Measurements from ENCODE around the gene LRRC7. TPM values are rescaled to one million over a fixed set of nuclear protein-coding genes. Genes with fewer than 3 reads are reported as not detected.

LRRC7 gene
- total and polyA plus RNA-seq, 2 of the 13 experiments (the other 11 are each of a cell fraction or from before 2014, with no cell fraction given), result not detected

DNA sequence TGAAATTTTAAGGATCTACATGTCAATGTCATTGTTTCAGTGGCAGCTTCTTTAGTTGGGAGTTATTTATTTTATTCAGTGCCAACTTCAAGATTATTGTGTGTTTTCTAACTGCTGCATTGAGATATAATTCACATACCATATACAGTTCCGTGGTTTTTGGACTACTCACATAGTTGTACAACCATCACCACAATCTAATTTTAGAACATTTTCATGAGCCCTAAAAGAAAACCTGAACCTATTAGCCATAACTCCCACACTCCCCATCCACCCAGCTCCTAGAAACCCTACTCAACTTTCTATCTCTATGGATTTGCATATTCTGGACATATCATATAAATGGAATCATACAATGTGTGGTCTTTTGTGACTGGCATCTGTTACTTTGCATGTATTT is 417.7 kb downstream of the LRRC7 start (continued):
- TF ChIP-seq, protein P1, sequence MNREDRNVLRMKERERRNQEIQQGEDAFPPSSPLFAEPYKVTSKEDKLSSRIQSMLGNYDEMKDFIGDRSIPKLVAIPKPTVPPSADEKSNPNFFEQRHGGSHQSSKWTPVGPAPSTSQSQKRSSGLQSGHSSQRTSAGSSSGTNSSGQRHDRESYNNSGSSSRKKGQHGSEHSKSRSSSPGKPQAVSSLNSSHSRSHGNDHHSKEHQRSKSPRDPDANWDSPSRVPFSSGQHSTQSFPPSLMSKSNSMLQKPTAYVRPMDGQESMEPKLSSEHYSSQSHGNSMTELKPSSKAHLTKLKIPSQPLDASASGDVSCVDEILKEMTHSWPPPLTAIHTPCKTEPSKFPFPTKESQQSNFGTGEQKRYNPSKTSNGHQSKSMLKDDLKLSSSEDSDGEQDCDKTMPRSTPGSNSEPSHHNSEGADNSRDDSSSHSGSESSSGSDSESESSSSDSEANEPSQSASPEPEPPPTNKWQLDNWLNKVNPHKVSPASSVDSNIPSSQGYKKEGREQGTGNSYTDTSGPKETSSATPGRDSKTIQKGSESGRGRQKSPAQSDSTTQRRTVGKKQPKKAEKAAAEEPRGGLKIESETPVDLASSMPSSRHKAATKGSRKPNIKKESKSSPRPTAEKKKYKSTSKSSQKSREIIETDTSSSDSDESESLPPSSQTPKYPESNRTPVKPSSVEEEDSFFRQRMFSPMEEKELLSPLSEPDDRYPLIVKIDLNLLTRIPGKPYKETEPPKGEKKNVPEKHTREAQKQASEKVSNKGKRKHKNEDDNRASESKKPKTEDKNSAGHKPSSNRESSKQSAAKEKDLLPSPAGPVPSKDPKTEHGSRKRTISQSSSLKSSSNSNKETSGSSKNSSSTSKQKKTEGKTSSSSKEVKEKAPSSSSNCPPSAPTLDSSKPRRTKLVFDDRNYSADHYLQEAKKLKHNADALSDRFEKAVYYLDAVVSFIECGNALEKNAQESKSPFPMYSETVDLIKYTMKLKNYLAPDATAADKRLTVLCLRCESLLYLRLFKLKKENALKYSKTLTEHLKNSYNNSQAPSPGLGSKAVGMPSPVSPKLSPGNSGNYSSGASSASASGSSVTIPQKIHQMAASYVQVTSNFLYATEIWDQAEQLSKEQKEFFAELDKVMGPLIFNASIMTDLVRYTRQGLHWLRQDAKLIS (CRISPR knock-in tag; IDR thresholded peaks at IDR 0.05), result no peak
- TF ChIP-seq XBP1 (CRISPR knock-in tag; IDR thresholded peaks at IDR 0.05) (no peak), ZNF720 (CRISPR knock-in tag; IDR thresholded peaks at IDR 0.05) (no peak), ZNF205 (CRISPR knock-in tag; IDR thresholded peaks at IDR 0.05) (no peak), SAP130 (CRISPR knock-in tag; IDR thresholded peaks at IDR 0.05; ENCODE audit: low read depth) (no peak), ZNF660 (CRISPR knock-in tag; IDR thresholded peaks at IDR 0.05; ENCODE audit: borderline replicate concordance, low read depth) (no peak)
- TF ChIP-seq, protein P2, sequence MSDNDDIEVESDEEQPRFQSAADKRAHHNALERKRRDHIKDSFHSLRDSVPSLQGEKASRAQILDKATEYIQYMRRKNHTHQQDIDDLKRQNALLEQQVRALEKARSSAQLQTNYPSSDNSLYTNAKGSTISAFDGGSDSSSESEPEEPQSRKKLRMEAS (IDR thresholded peaks at IDR 0.05), result no peak

DNA sequence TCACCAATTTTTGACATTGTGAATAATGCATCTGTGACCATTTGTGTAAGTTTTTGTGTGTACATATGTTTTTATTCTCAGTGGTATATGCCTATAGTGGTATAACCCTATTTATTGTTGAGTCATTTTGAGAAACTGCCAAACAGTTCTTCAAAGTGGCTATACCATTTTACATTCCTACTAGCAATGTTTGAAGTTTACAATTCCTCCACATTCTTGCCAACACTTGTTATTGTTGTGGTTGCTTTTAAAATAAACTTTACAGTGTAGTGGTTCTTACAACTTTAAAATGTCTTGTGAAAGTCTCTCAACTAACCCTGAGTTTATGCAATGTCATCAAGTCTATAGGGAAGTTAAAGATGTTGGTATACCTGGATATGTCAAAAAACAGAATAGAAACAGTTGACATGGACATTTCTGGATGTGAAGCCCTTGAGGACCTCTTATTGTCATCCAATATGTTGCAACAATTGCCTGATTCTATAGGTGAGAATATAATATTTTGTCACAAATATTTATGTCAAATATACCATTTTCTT is 418.2 kb downstream of the LRRC7 start:
- CTCF ChIA-PET (ENCODE audit: low intra/inter-chr PET ratio, low total read pairs), result no interaction called here
- H2AFZ ChIP-seq (ENCODE audit: low read length), result no peak overlapping the region
- no peaks in the 10 kb centered on the region; the same call in 1 of the 2 replicates for H4K20me1 ChIP-seq (ENCODE audit: insufficient read depth, low read length)
- no peaks in the 10 kb centered on the region for H3K27me3 ChIP-seq (ENCODE audit: control insufficient read depth in 1 of 2, insufficient read depth in 2 of 2, low read length in 2 of 2)
- H3K9ac ChIP-seq (ENCODE audit: insufficient read depth, low read depth, low read length), result no peak overlapping the region
- DNase-seq (ENCODE audit: low spot score) (no peak), FAIRE-seq (no peak), ATAC-seq (no peak)
- intact Hi-C loops (cut with micrococcal nuclease; ENCODE audit: unreplicated experiment) (no loop called here), in situ Hi-C loops (cut with HindIII; ENCODE audit: extremely low pct_ligation_motif_present, low pct_unique_long_range_greater_than_20kb) (no loop called here)
- H3K36me3 ChIP-seq (replicated peaks in 1 of 2; ENCODE audit: control insufficient read depth in 1 of 2, insufficient read depth in 2 of 2, low read length in 2 of 2), result no peaks in the 10 kb centered on the region
- no peaks in the 10 kb centered on the region for H3K79me2 ChIP-seq (ENCODE audit: insufficient read depth, low read length)
- TF ChIP-seq ZEB1 (IDR thresholded peaks at IDR 0.05; ENCODE audit: insufficient replicate concordance, low read depth) (no peak), MAFF (IDR thresholded peaks at IDR 0.05; ENCODE audit: low read depth, low read length) (0 out of 2 replicates have a peak, but pooled peaks have one; percentile 15), MAFK (conservative IDR thresholded peaks at IDR 0.05 in 1 of 2, IDR thresholded peaks at IDR 0.05 in 1 of 2; ENCODE audit: low read length in 2 of 2) (peak in 1 of 2 experiments; percentile 60; a peak in 2 of 4 replicates)
- TF ChIP-seq, protein P3, sequence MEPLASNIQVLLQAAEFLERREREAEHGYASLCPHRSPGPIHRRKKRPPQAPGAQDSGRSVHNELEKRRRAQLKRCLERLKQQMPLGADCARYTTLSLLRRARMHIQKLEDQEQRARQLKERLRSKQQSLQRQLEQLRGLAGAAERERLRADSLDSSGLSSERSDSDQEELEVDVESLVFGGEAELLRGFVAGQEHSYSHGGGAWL (CRISPR knock-in tag; IDR thresholded peaks at IDR 0.05), result no peak
- H3K27ac ChIP-seq (ENCODE audit: extremely low read length, insufficient read depth, low read length), result no peak overlapping the region
- no TSS peak for BruUV-seq (replicated peaks)
- POLR2A ChIA-PET, result no interaction called here
- H3K4me1 ChIP-seq (ENCODE audit: insufficient read depth, low read length), result no peaks in the 10 kb centered on the region
- no peaks in the 10 kb centered on the region for H3K9me3 ChIP-seq (ENCODE audit: low read length)
- no peak overlapping the region for H3K4me2 ChIP-seq (ENCODE audit: low read depth, low read length)
- H3K4me3 ChIP-seq (replicated peaks in 1 of 3; ENCODE audit: insufficient read depth in 1 of 3, low read depth in 2 of 3, low read length in 3 of 3), result no peak overlapping the region

Data from HepG2 (cell line).